Fibroblast of skin of right biceps (primary cell): ENCODE data around the gene TMEM229A.
"Not testable (repeated sequence)": the region's sequence is repeated elsewhere in the genome, so short reads cannot be mapped to it uniquely, and the experiment has no call there.

Experiments
- DNase-seq: peaks from one replicate; pipeline ENCODE4 v3.0.0-alpha.2; 2013

TMEM229A gene

DNA sequence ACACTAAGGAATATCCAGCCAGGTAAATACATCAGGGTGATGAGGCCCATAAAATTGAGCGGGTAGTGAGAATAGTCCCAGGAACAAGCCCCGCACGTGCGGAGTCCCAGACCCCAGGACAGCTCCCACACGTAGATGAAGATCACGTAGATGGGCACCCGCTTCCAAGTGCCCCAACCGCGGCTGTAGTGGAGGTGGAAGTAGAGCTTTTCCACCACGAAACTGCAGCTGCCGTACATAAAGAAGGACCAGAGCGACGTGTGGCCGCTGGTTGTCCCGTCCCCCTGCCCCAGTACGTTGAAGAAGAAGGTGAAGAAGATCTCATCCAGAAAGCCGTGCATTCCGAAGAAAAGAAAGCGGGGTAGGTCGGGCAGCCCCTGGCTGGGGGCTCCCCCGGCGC, 948 bp downstream of the TMEM229A start:
- DNase-seq = no peak

DNA sequence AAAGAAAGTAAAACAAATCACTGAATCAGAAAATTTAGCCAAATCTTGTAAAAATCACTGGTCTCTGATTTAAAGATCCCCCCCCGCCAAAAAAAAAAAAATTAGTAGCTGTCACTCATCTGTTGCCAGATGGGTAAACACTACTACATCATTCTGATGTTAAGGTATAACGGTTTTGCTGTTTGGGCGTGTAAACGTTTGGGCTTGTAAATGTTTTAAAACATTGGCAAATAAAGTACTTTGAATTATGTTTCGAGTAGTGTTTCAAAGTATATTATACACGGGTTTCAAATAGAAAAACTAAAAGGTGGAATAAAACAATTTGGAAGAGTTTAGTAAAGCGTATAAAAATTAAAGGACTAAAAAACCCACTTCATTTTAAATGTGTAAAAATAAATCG, 1.5 kb downstream of the TMEM229A start:
- DNase-seq = no peak

DNA sequence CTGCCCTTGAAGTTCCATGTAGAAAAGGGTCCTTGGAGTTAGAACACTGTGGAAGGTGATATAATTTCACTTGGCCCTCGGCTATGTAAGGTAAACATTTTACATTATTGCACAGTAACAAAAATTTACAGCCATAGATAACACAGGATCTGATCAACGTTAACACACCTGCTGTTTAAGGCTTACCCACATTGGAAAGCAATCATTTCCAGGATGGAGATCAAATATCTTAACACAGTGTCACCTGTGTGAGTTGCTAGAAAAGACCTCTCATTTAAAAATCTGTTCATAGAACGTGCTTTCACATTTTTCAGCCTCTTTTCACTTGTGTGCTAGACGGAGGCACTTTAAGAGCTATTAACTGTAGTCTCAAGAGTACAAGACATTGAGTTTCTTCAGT, 1.9 kb downstream of the TMEM229A start:
- DNase-seq = no peak

DNA sequence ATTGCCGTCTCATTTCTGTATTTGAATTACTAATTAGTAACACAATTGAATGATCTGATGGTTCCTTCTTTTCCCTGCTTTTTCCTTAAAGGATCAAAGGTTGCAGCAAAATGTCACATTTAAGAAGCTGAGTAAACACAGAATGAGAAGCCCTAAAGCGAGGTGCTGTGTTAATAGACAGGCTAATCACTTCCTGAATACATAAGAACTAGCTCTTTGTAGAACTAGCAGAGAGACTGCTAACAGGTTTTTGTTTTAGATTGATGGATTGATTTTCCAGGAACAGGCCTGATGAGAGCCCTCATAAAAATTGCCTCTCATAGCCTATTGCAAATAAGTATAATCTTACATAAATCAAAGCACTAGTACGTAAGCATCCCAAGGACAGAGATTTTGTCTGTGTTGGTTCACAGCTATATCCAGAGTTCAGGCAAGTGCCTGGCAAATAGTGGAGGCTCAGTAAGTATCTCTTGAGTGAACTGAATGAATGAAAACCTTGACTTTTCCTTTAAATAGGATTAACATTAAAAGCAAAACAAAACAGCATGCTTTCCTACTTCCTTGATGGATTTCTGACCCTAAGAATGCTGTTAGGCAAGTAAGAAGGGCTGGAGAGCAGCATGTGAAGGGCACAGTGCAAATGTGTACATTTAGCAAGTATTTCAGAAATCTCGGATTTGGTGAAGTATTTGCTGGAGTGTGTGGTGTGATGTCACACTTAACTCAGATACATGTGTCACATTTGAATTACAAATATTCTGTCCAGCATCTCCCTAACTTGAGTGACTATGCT, 3.3 kb downstream of the TMEM229A start:
- no peak for DNase-seq

DNA sequence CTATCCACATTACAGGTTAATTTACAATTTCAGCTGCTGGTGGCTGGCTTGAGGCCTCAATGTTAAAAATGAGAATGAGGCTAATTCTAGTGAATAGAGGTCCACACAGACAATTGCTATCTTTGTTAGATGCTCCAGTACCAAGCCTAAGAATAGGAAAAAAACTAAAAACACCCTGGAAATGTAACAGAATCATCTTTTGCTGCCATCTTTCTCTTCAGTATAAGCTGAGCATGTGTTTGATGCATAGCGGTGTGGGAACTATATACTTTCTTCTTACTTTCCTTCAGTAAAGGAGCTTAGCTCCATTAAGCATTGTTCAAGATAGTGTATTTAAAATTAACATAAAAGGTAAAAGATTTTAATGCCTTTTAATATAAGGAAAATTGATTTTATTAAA, 5.6 kb downstream of the TMEM229A start:
- DNase-seq = no peak

DNA sequence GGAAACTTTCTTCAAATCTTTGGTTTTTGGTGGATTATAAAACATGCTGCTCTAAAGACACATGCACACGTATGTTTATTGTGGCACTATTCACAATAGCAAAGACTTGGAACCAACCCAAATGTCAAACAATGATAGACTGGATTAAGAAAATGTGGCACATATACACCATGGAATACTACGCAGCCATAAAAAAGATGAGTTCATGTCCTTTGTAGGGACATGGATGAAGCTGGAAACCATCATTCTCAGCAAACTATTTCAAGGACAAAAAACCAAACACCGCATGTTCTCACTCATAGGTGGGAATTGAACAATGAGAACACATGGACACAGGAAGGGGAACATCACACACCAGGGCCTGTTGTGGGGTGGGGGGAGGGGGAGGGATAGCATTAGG, 8.5 kb downstream of the TMEM229A start:
- not testable (repeated sequence) for DNase-seq

DNA sequence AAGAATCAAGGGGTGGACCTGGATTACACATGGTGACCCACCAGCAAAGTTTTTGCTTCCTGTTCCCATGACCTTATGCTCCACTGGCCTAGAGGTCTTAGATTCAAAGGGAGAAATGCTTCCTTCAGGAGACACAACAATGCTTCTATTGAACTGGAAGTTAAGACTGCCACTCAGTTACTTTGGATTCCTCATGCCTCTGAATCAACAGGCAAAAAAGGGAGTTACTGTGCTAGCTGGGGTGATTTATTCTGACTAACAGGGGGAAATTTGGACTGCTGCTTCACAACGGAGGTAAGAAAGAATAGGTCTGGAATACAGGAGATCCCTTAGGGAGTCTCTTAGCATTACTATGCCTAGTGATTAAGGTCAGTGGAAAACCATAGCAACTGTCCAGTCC, 10.3 kb downstream of the TMEM229A start:
- no peak for DNase-seq

DNA sequence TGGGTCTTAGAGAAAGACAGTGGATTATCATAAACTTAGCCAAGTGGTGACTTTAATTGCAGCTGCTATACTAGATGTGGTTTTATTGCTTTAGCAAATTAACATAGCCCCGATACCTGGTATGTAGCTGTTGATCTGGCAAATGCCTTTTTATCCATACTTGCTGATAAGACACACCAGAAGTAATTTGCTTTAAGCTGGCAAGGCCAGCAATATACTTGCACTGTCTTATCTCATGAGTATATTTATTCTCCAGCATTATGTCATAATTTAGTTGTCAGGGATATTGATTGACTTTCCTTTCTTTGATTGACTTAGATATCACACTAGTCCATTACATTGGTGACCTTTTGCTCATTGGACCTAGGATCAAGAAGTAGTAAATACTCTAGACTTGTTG, 12.8 kb downstream of the TMEM229A start:
- DNase-seq = no peak

DNA sequence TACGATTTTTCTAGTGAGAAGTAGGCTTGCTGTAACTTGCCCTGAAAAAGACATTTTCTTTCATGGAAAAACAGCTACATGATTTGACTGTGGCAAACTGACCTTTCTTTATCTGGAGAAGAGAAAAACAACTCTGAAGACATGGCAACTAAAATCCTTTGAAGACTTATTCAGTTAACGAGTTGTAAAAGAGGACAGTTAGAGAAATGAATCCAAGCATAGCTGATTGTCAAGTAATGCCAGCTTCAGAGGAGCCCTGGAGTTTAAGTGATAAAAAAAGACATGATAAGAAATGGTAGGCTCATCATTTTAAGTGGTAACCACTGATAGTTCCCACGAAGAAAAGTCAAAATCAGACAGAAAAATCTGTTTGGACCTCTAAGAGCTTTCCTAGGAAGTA, 19.6 kb downstream of the TMEM229A start:
- DNase-seq = no peak

DNA sequence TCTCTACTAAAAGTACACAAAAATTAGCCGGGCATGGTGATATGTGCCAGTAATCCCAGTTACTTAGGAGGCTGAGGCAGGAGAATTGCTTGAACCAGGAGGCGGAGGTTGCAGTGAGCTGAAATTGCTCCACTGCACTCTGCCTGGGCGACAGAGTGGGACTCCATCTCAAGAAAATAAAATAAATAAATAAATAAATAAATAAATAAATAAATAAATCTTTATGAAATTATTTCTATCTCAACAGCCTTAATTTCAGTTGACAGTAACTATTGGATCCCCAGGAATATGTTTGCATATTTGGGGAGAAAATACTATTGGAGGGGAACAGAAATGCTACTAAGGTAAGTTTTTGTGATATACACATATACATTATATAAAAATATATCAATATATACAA, 20.0 kb downstream of the TMEM229A start:
- DNase-seq = no peak

DNA sequence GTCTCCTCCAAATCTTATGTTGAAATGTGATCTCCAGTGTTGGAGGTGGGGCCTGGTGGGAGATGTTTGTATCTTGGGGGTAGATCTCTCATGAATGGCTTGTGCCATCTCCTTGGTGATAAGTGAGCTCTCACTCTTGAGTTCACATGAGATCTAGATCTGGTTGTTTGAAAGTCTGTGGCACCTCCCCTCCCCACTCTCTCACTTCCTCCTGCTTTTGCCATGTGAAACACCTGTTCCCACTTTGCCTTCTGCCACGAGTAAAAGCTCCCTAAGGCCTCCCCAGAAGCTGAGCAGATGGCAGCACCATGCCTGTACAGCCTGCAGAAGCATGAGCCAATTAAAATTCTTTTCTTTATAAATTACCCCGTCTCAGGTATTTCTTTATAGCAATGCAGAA, 23.5 kb downstream of the TMEM229A start:
- no peak for DNase-seq

DNA sequence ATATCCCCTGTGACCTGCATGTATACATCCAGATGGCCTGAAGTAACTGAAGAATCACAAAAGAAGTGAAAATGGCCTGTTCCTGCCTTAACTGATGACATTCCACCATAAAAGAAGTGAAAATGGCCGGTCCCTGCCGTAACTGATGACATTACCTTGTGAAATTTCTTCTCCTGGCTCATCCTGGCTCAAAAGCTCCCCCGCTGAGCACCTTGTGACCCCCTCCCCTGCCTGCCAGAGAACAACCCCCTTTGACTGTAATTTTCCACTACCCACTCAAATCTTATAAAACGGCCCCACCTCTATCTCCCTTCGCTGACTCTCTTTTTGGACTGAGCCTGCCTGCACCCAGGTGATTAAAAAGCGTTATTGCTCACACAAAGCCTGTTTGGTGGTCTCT, 24.6 kb downstream of the TMEM229A start:
- DNase-seq = not testable (repeated sequence)

DNA sequence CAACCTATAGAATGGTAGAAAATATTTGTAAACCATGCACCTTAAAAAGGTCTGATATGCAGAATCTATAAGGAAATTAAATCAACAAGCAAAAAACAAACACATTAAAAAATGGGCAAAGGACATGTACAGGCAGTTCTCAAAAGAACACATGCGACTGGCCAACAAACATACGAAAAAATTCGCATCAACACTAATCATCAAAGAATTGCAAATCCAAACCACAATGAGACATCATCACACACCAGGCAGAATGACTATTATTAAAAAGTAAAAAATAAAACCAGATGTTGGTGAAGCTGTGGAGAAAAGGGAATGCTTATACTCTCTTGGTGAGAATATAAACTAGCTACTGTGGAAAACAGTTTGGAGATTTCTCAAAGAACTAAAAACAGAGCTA, 33.2 kb downstream of the TMEM229A start:
- DNase-seq = no peak

DNA sequence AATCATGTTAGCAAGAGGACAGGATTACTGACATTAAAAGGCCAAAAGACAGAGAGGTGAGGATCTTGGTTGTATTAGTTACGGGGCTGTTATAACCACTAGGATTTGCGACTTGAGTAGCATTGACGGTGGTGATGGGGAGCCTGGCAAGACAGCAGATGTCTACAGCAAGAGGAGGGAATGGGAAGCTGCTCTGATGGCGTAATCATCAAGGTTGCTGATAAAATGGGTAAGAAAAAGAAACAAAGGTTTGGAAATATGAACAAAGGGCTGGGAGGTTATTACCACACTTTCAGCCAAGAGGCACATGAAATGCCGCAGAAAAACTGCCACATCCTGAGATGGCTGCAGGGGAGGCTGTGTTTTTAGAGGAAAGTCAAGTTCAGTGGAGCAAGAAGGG, 33.9 kb downstream of the TMEM229A start:
- DNase-seq = no peak

DNA sequence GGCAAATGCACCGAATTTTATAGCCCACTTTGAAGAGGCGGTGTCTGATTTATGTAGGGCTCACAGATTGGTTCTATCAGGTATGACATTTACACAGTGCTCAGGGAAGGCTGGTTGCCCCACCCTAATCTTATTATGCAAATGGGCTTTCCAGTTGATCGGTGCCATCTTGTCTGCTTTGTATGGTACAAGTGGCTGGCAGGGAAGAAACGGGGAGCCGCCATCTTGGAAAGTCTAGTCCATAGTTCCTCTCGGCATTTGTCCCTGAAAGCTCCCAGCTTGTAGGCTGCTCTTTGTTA, 36.6 kb downstream of the TMEM229A start:
- no peak for DNase-seq

DNA sequence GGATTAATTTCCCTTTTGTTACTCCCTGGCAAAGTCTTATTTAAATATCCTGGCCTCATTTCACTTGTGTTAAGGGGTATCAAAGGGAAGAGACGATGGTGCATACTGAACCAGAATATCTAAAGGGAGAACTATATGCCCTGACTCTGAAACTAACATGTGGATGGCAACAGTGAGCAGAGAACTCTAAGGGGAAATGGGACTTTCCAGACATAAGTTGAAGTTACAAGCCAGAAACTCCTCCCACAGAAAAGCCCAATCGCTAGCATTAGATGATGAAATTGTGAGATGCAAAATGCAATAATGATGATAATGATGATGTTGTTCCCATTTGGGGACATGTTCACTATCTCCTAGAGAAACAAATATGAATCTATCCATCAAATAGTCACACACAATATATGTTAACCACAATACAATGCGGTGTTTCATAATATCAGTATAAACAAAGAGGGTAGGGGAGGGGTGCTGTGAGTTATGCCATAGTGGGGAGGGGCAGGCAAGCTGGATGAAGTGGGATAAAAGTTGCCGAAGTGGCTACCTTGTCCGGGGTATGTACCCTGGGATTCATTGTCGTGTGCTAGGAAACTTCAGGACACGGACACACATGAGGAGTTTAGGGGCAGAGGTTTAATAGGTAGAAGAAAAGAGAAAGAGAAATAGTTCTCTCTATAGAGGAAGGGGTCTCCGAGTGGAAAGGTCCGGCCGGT, 37.1 kb downstream of the TMEM229A start:
- no peak for DNase-seq

DNA sequence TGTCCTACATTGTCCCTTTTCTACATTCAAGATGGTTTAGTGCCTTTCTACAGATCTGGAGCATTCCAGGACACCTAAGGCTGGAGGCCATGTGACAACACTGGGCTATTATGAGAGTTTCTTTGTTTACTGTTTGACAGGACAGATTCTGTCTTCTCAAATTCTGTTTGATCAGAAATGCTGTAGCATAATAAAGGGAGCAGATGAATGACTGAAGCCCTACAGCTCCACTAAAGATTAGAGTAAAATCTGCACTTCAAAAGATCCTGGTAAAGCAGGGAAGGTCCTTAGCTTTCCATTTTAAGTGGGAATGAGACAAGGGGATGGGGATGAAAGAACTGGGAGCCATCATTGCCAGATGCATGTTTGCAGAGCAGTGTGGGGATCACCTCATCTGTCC, 38.4 kb downstream of the TMEM229A start:
- DNase-seq = no peak

DNA sequence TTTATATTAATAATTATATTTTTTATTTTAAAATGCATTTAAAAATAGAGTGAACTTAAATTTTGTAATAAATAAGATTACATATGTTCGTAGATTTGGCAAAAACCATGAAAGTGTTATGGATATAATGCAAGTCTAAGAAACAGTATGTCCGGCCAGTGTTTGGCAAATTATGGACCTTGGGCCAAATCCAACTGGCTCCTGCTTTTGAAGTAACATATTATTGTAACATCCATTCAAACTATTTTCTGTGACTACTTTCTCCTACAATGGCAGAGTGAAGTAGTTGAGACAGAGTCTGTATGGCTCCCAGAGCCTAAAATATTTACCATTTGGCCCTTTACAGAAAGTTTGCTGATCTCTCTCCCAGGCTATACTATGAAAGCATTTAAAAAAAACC, 38.9 kb downstream of the TMEM229A start:
- DNase-seq = no peak

DNA sequence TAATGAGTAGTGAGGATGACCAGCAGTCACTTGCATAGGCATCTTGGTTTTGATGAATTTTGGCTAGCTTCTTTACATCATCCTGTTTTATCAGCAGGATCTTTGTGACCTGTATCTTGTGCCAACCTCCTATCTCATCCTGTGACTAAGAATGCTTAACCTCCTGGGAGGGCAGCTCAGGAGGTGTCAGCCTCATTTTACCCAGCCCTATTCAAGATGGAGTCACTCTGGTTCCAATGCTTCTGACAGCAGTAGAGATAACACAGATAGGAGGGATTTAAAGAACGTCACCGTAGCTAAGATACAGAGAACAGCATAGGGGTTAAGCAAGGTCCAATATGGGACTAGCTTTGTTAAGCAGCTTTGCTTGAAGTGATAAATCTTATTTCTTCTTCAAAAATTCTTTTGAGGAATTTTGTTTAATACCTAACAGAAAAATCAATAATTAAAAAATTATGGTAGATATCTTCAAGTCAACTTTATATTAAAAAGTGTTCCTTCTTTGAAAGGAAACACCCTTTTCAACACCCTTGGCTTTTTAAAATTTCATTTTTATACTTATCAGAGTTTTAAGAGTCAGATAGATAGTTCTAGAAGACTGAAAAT, 39.9 kb downstream of the TMEM229A start:
- DNase-seq = no peak

DNA sequence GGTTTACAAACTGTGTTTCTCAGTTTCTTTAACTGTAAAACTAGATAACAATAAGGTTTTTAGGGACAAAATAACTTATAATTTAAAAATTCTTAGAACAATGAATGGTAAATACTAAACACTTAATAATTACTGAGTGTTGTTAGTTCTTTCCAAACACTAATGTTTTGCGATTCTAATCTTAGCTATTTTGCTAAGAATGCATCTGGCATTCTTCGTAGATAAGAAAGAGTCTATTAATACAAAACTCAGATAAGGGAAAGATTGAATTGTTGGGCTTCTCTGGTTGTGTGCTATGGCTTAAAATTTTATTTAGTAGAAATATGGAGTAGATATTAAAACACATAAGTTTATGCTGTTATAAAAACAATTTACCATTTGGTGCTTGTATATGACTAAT, 45.4 kb downstream of the TMEM229A start:
- no peak for DNase-seq
